Measurements from ENCODE around the gene MT1X. TPM values are rescaled to one million over a fixed set of nuclear protein-coding genes. Genes with fewer than 3 reads are reported as not detected.

The MT1X gene
- total and polyA plus RNA-seq, 2 of the 13 experiments (the other 11 are each of a cell fraction or from before 2014, with no cell fraction given) = 19.7 to 288 TPM

DNA sequence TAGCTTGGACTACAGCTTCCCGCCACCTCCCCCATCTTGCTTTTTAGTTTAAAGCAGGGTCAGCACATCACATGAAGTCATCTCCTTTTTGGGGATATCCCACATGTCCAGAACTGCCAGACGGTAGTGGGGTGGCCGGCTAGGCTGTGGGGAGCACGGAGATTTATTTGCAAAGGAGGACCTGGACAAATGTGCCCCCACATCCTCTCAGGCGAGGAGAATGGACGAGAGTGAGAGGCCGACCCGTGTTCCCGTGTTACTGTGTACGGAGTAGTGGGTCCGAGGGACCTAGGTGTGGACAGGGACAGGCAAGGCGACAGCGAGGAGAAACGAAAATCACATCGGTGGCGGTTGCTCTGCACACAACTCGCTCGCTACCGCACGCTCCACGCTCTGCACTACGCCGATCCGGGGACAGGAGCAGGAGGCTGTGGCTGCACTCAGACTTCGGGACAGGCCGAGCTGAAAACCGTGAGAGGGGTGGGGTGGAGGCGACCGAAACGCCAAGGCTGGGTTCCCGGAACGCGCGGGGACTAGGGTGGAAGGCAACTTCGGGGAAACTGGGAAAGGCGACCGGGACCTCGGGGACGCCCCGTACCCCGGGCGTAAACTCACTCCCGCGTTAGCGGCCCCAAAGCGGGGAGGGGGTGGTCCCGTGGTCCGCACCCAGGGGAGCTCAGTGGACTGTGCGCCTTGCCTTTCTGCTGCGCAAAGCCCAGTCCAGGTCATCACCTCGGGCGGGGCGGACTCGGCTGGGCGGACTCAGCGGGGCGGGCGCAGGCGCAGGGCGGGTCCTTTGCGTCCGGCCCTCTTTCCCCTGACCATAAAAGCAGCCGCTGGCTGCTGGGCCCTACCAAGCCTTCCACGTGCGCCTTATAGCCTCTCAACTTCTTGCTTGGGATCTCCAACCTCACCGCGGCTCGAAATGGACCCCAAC lies 44.2 kb upstream of the MT1X start, which contains the start of gene MT1A (continued):
- TF ChIP-seq, protein P1, sequence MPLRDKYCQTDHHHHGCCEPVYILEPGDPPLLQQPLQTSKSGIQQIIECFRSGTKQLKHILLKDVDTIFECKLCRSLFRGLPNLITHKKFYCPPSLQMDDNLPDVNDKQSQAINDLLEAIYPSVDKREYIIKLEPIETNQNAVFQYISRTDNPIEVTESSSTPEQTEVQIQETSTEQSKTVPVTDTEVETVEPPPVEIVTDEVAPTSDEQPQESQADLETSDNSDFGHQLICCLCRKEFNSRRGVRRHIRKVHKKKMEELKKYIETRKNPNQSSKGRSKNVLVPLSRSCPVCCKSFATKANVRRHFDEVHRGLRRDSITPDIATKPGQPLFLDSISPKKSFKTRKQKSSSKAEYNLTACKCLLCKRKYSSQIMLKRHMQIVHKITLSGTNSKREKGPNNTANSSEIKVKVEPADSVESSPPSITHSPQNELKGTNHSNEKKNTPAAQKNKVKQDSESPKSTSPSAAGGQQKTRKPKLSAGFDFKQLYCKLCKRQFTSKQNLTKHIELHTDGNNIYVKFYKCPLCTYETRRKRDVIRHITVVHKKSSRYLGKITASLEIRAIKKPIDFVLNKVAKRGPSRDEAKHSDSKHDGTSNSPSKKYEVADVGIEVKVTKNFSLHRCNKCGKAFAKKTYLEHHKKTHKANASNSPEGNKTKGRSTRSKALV (CRISPR knock-in tag; IDR thresholded peaks at IDR 0.05) = peak; percentile 98
- peak; percentile 37; the same call in 1 of the 2 replicates for TF ChIP-seq ZFY (CRISPR knock-in tag; IDR thresholded peaks at IDR 0.05)
- TF ChIP-seq, protein P2, sequence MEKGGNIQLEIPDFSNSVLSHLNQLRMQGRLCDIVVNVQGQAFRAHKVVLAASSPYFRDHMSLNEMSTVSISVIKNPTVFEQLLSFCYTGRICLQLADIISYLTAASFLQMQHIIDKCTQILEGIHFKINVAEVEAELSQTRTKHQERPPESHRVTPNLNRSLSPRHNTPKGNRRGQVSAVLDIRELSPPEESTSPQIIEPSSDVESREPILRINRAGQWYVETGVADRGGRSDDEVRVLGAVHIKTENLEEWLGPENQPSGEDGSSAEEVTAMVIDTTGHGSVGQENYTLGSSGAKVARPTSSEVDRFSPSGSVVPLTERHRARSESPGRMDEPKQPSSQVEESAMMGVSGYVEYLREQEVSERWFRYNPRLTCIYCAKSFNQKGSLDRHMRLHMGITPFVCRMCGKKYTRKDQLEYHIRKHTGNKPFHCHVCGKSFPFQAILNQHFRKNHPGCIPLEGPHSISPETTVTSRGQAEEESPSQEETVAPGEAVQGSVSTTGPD (CRISPR knock-in tag; IDR thresholded peaks at IDR 0.05) = no peak
- TF ChIP-seq, protein P3, sequence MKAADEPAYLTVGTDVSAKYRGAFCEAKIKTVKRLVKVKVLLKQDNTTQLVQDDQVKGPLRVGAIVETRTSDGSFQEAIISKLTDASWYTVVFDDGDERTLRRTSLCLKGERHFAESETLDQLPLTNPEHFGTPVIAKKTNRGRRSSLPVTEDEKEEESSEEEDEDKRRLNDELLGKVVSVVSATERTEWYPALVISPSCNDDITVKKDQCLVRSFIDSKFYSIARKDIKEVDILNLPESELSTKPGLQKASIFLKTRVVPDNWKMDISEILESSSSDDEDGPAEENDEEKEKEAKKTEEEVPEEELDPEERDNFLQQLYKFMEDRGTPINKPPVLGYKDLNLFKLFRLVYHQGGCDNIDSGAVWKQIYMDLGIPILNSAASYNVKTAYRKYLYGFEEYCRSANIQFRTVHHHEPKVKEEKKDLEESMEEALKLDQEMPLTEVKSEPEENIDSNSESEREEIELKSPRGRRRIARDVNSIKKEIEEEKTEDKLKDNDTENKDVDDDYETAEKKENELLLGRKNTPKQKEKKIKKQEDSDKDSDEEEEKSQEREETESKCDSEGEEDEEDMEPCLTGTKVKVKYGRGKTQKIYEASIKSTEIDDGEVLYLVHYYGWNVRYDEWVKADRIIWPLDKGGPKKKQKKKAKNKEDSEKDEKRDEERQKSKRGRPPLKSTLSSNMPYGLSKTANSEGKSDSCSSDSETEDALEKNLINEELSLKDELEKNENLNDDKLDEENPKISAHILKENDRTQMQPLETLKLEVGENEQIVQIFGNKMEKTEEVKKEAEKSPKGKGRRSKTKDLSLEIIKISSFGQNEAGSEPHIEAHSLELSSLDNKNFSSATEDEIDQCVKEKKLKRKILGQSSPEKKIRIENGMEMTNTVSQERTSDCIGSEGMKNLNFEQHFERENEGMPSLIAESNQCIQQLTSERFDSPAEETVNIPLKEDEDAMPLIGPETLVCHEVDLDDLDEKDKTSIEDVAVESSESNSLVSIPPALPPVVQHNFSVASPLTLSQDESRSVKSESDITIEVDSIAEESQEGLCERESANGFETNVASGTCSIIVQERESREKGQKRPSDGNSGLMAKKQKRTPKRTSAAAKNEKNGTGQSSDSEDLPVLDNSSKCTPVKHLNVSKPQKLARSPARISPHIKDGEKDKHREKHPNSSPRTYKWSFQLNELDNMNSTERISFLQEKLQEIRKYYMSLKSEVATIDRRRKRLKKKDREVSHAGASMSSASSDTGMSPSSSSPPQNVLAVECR (CRISPR knock-in tag; IDR thresholded peaks at IDR 0.05; ENCODE audit: borderline replicate concordance) = peak; percentile 57; the same call in 1 of the 2 replicates
- peak; percentile 26; the same call in 1 of the 2 replicates for TF ChIP-seq HDAC1 (CRISPR knock-in tag; IDR thresholded peaks at IDR 0.05)
- no peak for TF ChIP-seq SALL2 (CRISPR knock-in tag; IDR thresholded peaks at IDR 0.05)
- TF ChIP-seq ZBTB7B (CRISPR knock-in tag; IDR thresholded peaks at IDR 0.05) = peak; percentile 74; the same call in 1 of the 2 replicates
- no peak for TF ChIP-seq LCORL (IDR thresholded peaks at IDR 0.05)
- peak; percentile 68; the same call in 1 of the 2 replicates for TF ChIP-seq LCORL (CRISPR knock-in tag; IDR thresholded peaks at IDR 0.05)
- TF ChIP-seq ZBTB38 (CRISPR knock-in tag; IDR thresholded peaks at IDR 0.05) = peak; percentile 87
- TF ChIP-seq, protein P4, sequence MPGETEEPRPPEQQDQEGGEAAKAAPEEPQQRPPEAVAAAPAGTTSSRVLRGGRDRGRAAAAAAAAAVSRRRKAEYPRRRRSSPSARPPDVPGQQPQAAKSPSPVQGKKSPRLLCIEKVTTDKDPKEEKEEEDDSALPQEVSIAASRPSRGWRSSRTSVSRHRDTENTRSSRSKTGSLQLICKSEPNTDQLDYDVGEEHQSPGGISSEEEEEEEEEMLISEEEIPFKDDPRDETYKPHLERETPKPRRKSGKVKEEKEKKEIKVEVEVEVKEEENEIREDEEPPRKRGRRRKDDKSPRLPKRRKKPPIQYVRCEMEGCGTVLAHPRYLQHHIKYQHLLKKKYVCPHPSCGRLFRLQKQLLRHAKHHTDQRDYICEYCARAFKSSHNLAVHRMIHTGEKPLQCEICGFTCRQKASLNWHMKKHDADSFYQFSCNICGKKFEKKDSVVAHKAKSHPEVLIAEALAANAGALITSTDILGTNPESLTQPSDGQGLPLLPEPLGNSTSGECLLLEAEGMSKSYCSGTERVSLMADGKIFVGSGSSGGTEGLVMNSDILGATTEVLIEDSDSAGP (CRISPR knock-in tag; IDR thresholded peaks at IDR 0.05; ENCODE audit: borderline replicate concordance) = peak; percentile 47; the same call in 1 of the 2 replicates
- TF ChIP-seq MTF2 (CRISPR knock-in tag; IDR thresholded peaks at IDR 0.05; ENCODE audit: borderline replicate concordance) = 0 out of 2 replicates have a peak, but pooled peaks have one; percentile 84
- TF ChIP-seq SAP130 (CRISPR knock-in tag; IDR thresholded peaks at IDR 0.05; ENCODE audit: low read depth) = peak; percentile 35; the same call in 1 of the 2 replicates
- TF ChIP-seq, protein P5, sequence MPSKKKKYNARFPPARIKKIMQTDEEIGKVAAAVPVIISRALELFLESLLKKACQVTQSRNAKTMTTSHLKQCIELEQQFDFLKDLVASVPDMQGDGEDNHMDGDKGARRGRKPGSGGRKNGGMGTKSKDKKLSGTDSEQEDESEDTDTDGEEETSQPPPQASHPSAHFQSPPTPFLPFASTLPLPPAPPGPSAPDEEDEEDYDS (CRISPR knock-in tag; IDR thresholded peaks at IDR 0.05) = peak; percentile 73
- TF ChIP-seq GTF3A (CRISPR knock-in tag; conservative IDR thresholded peaks at IDR 0.05) = 0 out of 2 replicates have a peak, but pooled peaks have one; percentile 36
- TF ChIP-seq ZNF329 (CRISPR knock-in tag; IDR thresholded peaks at IDR 0.05; ENCODE audit: low read depth) = 0 out of 2 replicates have a peak, but pooled peaks have one; percentile 15
- TF ChIP-seq ZNF331 (CRISPR knock-in tag; IDR thresholded peaks at IDR 0.05) = no peak
- TF ChIP-seq RXRA (CRISPR knock-in tag; IDR thresholded peaks at IDR 0.05) = 0 out of 2 replicates have a peak, but pooled peaks have one; percentile 21
- TF ChIP-seq ZNF775 (CRISPR knock-in tag; IDR thresholded peaks at IDR 0.05; ENCODE audit: borderline replicate concordance) = no peak

Measured in HepG2 (cell line).